ENCODE results near the gene TRMT11. TPM values are rescaled to one million over a fixed set of nuclear protein-coding genes. Genes with fewer than 3 reads are reported as not detected.
"Not testable (repeated sequence)": the region's sequence is repeated elsewhere in the genome, so short reads cannot be mapped to it uniquely, and the experiment has no call there.

Gene TRMT11
- total RNA-seq, 4 donors from 2014 or later: 13.3 to 49.7 (median 22.3) TPM

DNA sequence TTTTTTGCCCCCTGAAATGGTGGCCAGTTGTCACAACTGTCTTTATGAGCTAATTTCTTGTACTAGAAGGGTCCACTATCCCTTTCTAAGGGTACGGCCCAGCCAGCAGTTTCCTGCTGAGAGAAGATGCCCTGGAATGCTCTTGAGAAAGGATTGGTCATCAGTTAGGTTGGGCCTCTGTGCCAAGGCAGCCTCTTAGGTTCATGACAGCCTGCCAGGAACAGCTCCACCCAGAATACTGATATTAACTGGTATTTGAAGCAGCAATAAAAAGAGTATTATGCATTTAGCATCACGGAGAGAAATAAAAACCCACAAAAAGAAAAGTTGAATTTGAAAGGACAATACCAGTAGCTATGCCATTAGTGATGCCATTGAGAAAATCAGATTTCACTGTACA, 38.7 kb upstream of the TRMT11 start:
- ATAC-seq: no peak
- Histone ChIP-seq H3K27me3 (peaks cover 4% of the 10 kb centered on the region), H3K9me3 (no peaks in the 10 kb centered on the region), H3K4me1 (peaks cover 0 to 3% (median 0%) of the 10 kb centered on the region in 3 donors), H3K36me3 (no peaks in the 10 kb centered on the region), H3K4me3 (no peak overlapping the region), H3K27ac (no peak overlapping the region)
- TF ChIP-seq POLR2AphosphoS5 (IDR thresholded peaks at IDR 0.05) (no peak), EP300 (IDR thresholded peaks at IDR 0.05) (no peak), POLR2A (IDR thresholded peaks at IDR 0.05) (no peak)
- TF ChIP-seq, protein P1, sequence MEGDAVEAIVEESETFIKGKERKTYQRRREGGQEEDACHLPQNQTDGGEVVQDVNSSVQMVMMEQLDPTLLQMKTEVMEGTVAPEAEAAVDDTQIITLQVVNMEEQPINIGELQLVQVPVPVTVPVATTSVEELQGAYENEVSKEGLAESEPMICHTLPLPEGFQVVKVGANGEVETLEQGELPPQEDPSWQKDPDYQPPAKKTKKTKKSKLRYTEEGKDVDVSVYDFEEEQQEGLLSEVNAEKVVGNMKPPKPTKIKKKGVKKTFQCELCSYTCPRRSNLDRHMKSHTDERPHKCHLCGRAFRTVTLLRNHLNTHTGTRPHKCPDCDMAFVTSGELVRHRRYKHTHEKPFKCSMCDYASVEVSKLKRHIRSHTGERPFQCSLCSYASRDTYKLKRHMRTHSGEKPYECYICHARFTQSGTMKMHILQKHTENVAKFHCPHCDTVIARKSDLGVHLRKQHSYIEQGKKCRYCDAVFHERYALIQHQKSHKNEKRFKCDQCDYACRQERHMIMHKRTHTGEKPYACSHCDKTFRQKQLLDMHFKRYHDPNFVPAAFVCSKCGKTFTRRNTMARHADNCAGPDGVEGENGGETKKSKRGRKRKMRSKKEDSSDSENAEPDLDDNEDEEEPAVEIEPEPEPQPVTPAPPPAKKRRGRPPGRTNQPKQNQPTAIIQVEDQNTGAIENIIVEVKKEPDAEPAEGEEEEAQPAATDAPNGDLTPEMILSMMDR (IDR thresholded peaks at IDR 0.05): no peak
- 77 to 83% methylated on average over 2 of the region's 2 CpGs for WGBS, 2 donors (ENCODE audit: low coverage in 1 of 2)

DNA sequence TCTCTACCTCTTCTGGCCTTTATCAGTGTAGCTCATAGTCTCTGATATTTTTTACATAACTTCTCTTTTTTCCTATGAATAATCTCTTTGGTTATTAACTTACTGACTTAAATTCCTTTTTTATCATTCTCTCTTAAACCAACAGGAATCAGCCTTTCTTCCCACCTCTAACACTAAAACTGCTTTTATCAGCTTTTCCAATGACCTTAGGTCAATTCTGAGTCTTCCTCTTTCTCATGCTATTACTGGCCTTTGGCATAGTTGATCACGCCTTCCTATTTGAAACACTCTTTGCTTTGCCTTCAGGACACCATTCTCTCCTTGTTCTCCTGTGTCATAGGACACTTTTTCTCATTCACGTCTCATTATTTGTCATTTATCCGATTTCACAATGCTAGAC, 37.9 kb upstream of the TRMT11 start:
- WGBS, 2 donors (ENCODE audit: low coverage in 1 of 2): 70 to 82% methylated on average over 3 of the region's 3 CpGs
- TF ChIP-seq POLR2AphosphoS5 (IDR thresholded peaks at IDR 0.05) (no peak), EP300 (IDR thresholded peaks at IDR 0.05) (no peak), POLR2A (IDR thresholded peaks at IDR 0.05) (no peak)
- TF ChIP-seq, protein P1 (IDR thresholded peaks at IDR 0.05): no peak

DNA sequence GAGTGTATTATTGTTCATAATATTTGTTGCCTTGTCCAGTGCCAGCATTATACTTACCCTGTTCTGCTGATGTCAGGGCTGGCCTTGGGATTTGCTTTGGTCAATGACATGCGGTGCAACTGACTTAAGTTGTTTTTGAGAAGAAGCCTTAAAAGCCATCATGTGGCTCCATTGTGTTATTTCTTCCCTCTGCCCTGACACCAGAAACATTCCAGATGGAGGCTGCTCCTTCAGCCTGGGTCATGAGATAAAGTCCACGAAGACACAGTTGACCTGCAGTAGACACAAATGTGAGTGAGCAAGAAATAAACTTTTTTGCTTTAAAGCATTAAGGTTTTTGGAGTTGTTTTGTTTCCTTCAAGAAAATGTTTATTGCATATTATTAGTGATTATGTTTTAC, 37.3 kb upstream of the TRMT11 start:
- ATAC-seq: no peak
- no peak overlapping the region for H3K27ac ChIP-seq
- no peaks in the 10 kb centered on the region for H3K36me3 ChIP-seq
- no peak overlapping the region for H3K4me3 ChIP-seq
- H3K27me3 ChIP-seq: peaks cover 4% of the 10 kb centered on the region
- no peaks in the 10 kb centered on the region for H3K9me3 ChIP-seq
- peaks cover 0 to 3% (median 0%) of the 10 kb centered on the region in 3 donors for H3K4me1 ChIP-seq
- no peak for TF ChIP-seq POLR2AphosphoS5 (IDR thresholded peaks at IDR 0.05)
- TF ChIP-seq POLR2A (IDR thresholded peaks at IDR 0.05): no peak
- no peak for TF ChIP-seq EP300 (IDR thresholded peaks at IDR 0.05)
- TF ChIP-seq, protein P1 (IDR thresholded peaks at IDR 0.05): no peak
- 70 to 72% methylated on average over 2 of the region's 2 CpGs for WGBS, 2 donors (ENCODE audit: low coverage in 1 of 2)

More for the DNA sequence above, 37.9 kb upstream of the TRMT11 start:
- ATAC-seq: no peak
- H3K9me3 ChIP-seq: no peaks in the 10 kb centered on the region
- no peak overlapping the region for H3K27ac ChIP-seq
- no peak overlapping the region for H3K4me3 ChIP-seq
- H3K27me3 ChIP-seq: peaks cover 4% of the 10 kb centered on the region
- no peaks in the 10 kb centered on the region for H3K36me3 ChIP-seq
- peaks cover 0 to 3% (median 0%) of the 10 kb centered on the region in 3 donors for H3K4me1 ChIP-seq

DNA sequence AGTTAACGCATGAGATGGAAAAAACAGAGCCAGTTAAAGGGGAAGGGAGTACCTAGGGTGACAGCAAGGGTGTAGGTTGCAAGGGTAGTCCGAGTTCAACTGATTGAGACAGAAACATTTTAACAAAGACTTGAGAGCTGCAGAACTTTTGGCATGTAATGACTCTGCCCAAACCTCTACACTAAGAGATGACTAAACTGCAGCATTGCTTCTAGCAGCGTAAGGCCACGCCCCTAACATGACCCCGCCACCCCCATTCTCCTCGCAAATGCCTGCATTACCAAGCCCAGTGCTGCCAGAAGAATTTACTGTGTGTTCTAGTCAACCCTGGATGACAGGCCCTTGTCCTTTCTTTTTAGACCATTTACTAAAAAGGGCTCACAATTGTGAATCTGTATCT, 36.0 kb upstream of the TRMT11 start:
- no peak overlapping the region for H3K27ac ChIP-seq
- TF ChIP-seq, protein P1 (IDR thresholded peaks at IDR 0.05): no peak
- no peak for TF ChIP-seq POLR2AphosphoS5 (IDR thresholded peaks at IDR 0.05)
- TF ChIP-seq EP300 (IDR thresholded peaks at IDR 0.05): no peak
- TF ChIP-seq POLR2A (IDR thresholded peaks at IDR 0.05): no peak
- no peak for ATAC-seq

DNA sequence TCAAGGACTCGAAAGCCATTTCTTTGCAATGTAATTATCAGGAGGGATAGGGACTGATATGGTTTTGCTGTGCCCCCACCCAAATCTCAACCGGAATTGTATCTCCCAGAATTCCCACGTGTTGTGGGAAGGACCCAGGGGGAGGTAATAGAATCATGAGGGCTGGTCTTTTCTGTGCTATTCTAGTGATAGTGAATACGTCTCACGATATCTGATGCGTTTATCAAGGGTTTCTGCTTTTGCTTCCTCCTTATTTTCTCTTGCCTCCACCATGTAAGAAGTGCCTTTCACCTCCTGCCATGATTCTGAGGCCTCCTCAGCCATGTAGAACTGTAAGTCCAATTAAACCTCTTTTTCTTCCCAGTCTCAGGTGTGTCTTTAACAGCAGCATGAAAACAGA, 35.6 kb upstream of the TRMT11 start:
- H3K4me1 ChIP-seq, H3K27me3 ChIP-seq, H3K27ac ChIP-seq, H3K4me3 ChIP-seq, H3K9me3 ChIP-seq, H3K36me3 ChIP-seq, ATAC-seq: not testable (repeated sequence)
- WGBS, 2 donors (ENCODE audit: low coverage in 1 of 2): 77 to 80% methylated on average over 2 to 5 of the region's 6 CpGs

More for the DNA sequence above, 36.0 kb upstream of the TRMT11 start:
- Histone ChIP-seq H3K36me3 (no peaks in the 10 kb centered on the region), H3K27me3 (peaks cover 4% of the 10 kb centered on the region), H3K9me3 (no peaks in the 10 kb centered on the region), H3K4me3 (no peak overlapping the region), H3K4me1 (peaks cover 0 to 3% (median 0%) of the 10 kb centered on the region in 3 donors)
- 63 to 80% methylated on average over 6 of the region's 6 CpGs for WGBS, 2 donors (ENCODE audit: low coverage in 1 of 2)
